HG03342 (cell line): Measurements from ENCODE around the gene FAM149B1.

Experiments used
- ATAC-seq: cut with Tn5 transposase; IDR thresholded peaks from one replicate; pipeline ENCODE4 v1.9.1; 2021; ENCODE audit warnings: mild to moderate bottlenecking, moderate library complexity; ENCODE audit not compliant: unreplicated experiment

The FAM149B1 gene

DNA sequence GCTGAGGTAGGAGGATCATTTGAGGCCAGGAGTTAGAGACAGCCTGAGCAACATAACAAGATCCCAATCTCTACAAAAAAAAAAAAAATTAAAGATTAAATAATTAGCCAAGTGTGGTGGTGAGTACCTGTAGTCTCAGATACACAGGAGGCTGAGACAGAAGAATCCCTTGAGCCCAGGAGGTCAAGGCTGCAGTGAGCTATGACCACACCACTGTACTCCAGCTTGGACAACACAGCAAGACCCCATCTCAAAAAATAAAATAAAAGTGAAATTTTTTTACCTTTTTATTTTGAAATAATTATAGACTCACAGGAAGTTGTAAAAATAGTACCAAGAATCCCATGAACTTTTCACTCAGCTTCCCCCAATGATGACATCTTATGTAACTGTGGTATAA, 4.9 kb downstream of the FAM149B1 start:
- no peak for ATAC-seq

DNA sequence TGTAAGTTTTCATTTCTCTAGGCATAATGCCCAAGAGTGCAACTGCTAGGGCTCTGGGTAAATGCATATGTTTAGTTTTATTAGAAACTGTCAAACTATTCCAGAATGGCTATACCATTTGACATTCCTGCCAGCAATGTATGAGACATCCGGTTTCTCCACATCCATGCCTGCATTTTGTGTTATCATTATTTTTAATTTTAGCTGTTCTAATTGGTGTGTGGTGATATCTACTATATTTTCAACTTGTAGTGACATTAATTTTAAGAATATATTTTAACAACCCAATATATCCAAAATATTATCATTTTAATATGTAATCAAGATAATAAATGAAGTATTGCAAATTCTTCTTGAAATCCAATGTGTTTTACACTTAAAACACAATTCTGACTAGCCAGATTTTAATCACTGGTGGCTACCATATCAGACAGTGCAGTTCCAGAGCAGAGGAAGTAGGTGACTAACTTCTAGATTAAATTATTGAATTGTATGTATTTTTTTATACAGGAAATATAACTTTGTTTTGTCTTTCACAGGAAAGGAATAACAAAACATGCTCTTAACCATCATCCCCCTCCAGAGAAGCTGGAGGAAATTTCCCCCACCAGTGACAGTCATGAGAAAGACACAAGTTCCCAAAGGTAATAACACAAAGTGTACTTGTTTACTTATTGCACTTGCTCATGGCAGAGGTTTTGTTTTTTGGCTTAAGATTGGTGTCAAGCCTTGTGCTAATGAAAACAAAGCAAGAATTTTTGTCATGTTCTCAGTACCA, 6.4 kb downstream of the FAM149B1 start:
- ATAC-seq: no peak

DNA sequence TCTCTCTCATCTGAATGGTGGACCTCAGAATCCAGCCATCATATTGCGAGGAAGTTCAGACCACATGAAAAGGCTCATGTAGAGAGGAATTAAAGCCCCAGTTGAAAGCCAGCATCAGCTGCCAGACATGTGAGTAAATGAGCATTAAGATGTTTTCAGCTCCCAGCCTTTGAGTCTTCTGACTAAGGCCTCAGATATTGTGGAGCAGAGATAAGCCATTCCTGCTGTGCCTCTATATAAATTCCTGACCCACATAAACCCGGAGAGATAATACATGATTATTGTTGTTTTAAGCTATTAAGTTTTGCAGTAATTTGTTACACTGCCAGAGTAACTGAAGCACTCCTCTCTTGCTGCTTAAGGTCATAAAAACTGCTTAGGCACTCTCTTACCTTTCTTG, 14.6 kb downstream of the FAM149B1 start:
- no peak for ATAC-seq

DNA sequence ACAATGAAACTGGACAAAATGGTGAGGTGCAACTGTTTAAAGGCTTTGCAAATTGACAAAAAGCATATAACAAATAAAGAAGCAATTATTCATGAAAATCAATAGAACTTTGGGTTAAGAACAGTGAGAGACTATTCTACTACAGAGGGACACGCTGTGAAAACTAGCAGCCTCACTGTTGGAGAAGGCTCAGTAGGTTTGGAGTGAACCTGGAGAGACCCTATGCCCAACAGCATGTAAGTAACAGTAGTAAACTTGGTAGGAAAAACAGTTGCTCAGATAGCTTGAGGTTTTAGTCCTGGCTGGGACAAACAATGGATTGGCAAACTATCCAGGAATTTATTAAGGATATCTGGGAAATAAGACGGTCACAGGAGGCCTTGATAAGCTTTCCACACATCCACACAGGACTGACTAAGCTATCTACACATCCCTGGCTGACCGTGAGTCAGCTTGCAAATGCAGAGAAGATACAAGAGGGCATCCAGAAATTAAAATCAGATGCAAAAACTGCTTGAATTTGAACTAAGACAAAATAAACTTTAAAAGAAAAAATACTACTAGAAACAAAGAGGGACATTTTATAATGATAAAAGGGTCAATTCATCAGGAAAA, 15.9 kb downstream of the FAM149B1 start:
- ATAC-seq: no peak

DNA sequence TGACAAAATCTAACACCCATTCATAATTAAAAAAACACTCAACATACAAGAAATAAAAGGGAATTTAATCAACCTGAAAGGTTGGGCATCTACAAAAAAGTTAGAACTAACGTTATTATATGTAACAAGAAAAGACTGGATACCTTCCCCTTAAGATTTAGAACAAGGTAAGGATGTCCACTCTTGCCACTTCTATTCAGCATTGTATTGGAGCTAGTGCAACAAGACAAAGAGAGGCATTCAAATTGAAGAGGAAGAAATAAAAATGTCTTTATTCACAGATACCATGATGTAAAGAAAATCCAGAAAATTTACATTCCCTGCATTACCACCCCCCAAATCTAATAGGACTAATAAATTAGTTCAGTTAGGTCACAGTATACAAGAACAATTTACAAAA, 18.3 kb downstream of the FAM149B1 start:
- ATAC-seq: no peak

DNA sequence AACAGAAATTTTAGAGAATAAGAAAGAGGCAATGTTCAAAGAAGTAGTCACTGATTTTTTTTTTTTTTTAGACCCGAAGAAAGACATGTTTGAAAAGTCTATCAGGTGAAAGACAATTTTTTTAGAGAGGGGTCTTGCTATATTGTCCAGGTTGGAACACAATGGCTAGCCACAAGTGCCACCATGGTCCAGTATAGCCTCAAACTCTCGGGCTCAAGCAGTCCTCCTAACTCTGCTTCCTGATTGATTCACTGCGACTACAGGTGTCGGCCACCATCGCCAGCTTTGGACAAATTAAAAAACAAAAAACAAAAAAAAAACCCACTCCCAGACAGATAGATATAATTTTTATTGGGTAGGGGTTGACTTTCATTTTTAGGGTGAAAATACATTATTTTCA, 22.3 kb downstream of the FAM149B1 start:
- no peak for ATAC-seq

DNA sequence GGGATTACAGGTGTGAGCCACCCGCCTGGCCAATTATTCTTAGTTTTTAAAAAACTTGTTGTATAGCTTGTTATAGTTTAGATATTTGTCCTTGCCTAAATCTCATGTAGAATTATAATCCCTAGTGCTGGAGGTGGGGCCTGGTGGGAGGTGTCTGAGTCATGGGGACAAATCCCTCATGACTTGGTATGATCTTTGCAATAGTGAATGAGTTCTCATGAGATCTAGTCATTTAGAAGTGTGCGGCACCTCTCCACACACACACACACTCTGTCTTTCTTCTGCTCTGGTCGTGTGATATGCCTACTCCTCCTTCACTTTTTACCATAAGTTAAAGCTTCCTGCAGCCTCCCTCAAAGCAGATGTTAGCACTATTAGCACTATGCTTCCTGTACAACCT, 37.2 kb downstream of the FAM149B1 start:
- no peak for ATAC-seq

DNA sequence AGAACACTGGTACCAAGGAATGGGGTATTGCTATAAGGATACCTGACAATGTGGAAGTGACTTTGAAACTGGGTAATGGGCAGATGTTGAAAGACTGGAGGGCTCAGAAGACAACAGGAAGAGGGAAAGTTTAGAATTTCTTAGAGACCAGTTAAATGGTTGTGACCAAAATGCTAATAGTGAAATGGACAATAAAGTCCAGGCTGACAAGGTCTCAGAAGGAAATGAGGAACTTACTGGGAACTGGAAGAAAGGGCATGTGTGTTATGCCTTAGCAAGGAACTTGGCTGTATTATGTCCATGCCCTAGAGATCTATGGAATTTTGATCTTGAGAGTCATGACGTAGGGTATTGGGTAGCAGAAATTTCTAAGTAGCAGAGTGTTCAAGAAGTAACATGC, 38.0 kb downstream of the FAM149B1 start:
- ATAC-seq: no peak

DNA sequence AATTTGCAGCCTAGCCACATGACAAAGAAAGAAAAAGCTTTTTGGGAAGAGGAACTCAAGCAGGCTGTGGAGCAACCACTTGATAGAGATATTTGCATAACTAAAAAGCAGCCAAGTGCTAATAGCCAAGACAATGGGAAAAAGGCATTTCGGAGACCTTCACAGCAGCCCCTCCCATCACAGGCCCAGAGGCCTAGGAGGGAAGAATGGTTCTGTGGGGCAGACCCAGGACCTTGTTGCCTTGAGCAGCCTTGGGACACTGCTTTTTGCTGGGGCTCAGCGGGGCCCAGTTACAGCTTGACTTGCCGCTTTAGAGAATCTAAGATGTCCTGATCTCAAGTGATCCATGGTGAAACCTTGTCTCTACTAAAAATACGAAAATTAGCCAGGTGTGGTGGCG, 38.5 kb downstream of the FAM149B1 start:
- ATAC-seq: no peak

DNA sequence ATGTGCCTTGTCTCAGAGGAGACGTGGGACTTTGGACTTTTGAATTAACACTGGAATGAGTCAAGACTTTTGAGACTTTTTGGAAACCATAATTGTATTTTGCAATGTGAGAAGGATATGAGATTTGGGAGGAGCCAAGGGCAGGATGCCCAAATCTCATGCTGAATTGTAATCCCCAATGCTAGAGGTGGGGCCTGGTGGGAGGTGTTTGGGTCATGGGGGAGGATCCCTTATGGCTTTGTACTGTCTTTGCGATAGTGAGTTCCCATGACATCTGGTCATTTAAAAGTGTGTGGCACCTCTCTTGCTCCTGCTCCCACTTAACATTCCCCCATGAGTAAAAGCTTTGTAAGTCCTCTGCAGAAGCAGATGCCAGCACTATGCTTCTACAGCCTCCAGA, 40.0 kb downstream of the FAM149B1 start:
- ATAC-seq: no peak

DNA sequence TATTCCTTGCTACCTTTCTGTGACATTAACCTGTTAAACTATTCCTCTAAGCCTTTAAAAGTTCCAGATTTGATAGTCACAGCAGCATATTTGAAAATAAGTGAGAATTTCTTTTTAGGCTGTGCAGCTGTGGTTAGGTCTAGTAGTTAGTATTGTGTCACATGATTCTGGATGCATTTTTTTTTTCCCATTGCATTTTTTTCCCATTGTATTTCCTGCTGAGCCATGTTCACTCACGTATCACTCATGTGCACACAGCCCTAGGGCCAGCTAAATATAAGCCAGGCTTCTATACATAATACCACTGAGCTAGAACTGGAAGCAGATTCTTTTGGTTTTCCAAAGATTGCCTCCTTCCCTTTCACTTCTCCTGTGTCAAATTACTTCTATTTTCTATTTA, 41.8 kb downstream of the FAM149B1 start:
- no peak for ATAC-seq

DNA sequence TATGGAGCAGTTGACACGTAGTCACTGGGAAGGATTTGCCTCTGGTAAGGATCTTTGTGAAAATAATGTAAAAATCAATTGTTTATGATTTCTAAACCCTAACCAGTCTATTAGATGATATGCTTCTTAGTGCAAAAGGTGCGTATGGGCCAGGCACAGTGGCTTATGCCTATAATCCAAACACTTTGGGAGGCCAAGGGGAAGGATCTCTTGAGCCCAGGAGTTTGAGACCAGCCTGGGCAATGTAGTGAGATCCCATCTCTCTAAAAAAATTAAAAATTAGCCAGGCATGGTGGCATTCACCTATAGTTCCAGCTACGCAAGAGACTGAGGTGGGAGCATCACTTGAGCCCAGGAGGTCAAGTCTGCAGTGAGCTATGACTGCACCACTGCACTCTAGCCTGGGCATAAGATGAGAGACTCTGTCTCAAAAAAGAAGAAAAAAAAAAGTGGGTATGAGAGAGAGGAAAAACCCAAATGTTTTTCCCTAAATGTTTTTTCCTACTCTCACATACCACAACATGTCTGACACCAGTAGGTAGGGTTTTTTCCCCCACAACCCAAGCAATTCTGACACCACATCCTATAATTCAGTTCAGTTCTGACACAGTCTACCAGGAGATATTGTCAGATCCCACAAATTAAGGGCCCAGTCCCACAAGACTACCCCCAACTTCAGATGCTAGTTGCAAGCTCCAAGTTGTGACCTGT, 42.6 kb downstream of the FAM149B1 start:
- no peak for ATAC-seq

DNA sequence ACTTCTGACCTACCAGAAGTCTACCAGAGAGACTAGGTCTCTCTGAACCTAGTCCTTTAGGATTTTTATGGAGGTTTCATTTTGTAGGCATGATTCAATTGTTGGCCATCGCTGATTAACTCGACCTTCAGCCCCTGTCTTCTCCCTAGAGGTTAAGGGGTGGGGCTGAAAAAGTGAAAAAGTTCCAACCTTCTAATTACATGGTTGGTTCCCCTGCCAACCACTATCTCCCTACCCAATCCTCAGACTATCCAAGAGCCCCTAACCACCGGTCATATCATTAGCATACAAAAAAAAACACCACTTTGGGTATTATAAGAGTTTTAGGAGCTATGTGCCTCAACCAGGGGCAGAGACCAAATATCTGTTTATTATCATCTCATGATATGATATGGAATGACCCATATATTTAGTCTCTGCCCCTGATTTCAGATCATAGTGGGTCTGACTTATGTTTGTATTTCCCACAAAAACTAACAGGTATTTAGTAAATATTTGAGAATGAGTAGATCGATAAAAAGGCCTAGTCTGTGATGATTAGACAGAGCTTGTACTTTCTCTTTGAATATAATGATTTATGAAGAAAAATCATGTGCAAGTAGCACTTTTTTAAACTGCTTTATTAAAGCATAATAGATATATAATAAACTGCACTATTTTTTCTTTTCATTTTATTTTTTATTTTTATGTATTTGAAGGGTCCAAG, 43.3 kb downstream of the FAM149B1 start:
- no peak for ATAC-seq

DNA sequence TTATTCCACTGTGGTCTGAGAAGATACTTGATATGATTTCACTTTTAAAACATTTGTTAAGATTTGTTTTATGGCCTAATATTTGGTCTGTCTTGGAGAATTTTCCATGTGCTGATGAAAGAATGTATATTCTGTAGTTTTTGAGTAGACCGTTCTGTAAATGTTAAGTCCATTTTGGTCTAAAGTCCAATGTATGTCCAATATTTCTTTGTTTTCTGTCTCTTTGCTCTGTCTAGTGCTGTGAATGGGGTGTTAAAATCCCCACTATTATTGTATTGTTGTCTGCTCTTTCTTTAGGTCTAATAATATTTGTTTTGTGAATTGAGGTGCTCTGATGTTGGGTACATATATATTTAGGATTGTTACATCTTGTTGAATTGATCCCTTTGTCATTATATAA, 47.8 kb downstream of the FAM149B1 start:
- ATAC-seq: no peak

DNA sequence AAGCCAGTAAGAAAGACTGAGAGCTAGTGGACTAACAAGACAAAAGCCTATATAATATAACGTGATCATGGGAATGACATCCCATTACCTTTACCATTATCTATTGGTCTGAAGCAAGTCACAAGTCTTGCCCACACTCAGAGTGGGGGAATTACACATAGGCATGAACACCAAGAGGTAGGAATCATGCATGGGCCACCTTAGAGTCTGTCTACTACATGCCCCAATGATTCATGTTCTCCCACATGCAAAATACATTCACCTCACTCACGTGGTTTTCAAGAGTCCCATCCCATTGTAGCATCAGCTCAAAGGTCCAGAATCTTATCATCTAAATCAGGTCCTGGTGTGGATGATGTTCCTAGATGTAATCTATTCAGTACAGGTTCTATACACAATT, 49.7 kb downstream of the FAM149B1 start:
- ATAC-seq: no peak

DNA sequence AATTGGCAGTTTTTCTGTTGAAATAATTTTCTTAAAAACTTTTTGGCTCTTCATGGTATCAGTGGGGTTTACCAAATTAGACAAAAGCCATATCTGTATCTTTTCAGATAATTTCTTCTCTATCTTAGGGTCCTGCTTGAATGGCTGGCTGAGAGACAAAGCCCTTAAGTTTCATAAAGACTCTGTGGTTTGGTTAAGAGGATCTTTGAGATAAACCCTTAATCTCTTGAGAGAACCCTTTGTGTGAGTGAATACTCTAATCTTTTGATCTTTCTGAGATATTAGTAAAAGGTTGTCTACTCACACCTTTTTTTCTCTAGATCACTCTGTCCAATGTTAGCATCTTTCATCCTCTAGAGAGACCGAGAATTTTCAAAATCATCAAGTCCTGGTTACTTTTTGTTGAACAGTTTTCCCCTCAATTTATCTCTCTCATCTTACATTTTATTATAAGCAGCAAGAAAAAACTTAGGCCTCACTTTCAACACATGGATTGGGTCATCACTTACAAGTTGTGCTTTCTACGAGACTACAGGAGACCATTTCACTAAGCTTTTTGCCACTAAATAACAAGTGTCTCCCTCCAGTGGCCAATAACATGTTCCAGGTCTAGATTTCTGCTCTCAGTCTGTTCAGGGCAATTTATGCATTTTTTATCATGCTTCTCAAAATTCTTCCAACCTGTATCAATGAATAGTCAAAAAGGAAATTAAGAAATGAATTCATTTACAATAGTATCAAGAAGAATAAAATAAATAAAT, 50.7 kb downstream of the FAM149B1 start:
- ATAC-seq: no peak

DNA sequence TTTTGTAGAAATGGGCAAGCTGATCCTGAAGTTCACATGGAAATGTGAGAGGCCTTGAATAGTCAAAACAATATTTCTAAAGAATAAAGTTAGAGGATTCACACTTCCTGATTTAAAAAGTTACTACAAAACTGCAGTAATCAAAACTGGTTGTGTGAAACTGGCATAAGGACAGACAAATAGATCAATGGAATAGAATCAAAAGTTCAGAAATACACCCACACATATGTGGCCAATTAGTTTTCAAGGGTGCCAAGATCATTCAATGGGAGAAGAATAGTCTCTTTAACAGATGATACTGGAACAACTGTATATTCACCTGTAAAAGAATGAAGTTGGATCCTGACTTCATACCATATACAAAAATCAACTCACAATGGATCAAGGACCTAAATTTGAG, 51.5 kb downstream of the FAM149B1 start:
- no peak for ATAC-seq

DNA sequence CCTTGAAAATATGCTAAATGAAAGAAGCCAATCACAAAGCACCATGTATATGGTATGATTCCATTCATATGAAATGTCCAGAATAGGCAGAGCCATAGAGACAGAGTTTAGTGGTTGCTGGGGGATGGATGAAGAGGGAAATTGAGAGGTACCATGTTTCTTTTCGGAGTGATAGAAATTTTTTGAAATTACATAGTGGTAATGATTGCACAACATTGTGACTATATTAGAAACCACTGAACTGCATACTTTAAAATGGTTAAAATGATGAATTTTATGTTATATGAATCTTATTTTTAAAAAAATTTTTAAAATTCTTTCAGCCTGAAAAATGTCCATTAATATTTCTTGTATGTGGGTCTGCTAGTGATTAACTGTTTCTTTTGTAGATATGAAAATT, 53.1 kb downstream of the FAM149B1 start:
- no peak for ATAC-seq

DNA sequence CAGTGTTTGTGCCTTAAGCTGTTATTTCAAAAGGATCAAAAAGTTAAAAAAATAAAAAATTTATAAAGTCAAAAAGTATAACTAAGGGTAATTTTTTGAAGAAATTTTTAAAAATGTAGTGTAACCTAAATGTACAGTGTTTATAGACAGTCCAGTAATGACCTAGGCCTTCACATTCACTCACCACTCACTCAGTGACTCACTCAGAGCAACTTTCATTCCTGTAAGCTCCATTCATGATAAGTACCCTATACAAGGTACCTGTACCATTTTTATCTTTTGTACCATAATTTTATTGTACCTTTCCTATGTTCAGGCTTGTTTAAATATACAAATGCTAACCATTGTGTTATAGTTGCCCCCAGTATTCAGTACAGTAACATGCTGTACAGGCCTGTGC, 57.6 kb downstream of the FAM149B1 start:
- ATAC-seq: no peak

DNA sequence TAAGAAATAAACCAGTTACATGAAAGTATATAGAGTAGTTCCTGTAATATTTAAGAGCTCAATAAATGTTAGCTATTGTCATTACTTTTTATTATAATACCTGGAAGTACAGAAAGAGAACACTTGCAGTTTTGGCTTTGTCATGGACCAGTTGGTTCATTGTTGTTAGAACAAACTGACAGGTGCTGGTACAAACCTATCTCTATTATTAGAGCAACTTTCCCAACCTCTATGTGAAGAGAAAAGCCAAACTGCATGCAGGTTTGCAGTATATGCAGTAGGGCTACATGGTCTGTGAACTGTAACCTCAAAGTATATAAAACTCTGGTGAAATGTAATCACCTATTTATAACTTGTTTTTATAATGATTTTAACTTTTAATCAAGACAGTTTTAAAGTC, 58.7 kb downstream of the FAM149B1 start:
- no peak for ATAC-seq

DNA sequence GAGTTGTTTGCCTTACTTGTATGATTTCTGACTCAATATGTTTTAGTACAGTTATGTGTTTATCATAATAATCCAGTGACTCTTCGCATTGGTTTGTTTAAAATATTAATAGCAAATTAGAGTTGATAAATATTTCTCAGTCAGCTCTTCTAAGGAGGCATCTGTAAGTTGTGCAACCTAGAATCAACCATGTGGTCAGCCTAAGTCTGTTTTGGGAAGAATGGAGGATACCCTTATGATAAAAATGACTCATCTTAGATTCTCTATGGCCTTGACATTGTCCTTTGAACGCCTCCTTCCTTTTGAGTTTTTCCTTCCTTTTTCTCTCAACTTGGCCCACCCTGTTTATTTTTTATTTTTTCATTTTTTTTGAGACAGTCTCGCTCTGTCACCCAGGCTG, 60.3 kb downstream of the FAM149B1 start:
- no peak for ATAC-seq
